Peyer's patch (tissue), 4 donors: ENCODE measurements around the gene CYP3A7. TPM values are rescaled to one million over a fixed set of nuclear protein-coding genes. Genes with fewer than 3 reads are reported as not detected.
A peak's percentile ranks its signal among the peaks of the same experiment; 100 is the strongest.
"Not testable (repeated sequence)": the region's sequence is repeated elsewhere in the genome, so short reads cannot be mapped to it uniquely, and the experiment has no call there.

Source experiments
- DNase-seq, 3 donors: peaks; one replicate each; pipeline ENCODE4 v3.0.0-alpha.2; 2017 to 2019
- H3K27ac ChIP-seq, 4 donors: fragments of 200-600 bp; sonication (generic); one replicate each; pipeline ENCODE4 v1.5.1; 2016 to 2019
- H3K27me3 ChIP-seq, 2 donors: fragments of 200-600 bp; sonication (generic); one replicate each; pipeline ENCODE4 v1.5.1; 2019
- H3K36me3 ChIP-seq, 3 donors: fragments of 200-600 bp; sonication (generic); one replicate each; pipeline ENCODE4 v1.5.1; 2016 to 2019
- H3K4me1 ChIP-seq, 4 donors: fragments of 200-600 bp; sonication (generic); one replicate each; pipeline ENCODE4 v1.5.1; 2016 to 2019
- H3K4me3 ChIP-seq, 4 donors: fragments of 200-600 bp; sonication (generic); 1 replicate in 3 of 4; 2 replicates in 1 of 4; pipeline ENCODE4 v1.5.1; 2016 to 2019; ENCODE audit warnings: mild to moderate bottlenecking in 1 of 4
- H3K9me3 ChIP-seq, 4 donors: fragments of 200-600 bp; sonication (generic); one replicate each; pipeline ENCODE4 v1.5.1; 2016 to 2019; ENCODE audit warnings: mild to moderate bottlenecking in 1 of 4
- POLR2A ChIP-seq, 2 donors: fragments of 450-650 bp; IDR thresholded peaks; one replicate each; pipeline ENCODE4 v1.5.1; 2017; ENCODE audit warnings: antibody characterized with exemption in 2 of 2, mild to moderate bottlenecking in 2 of 2, moderate library complexity in 2 of 2
- total RNA-seq, 4 donors: library from RNA; depleted of rRNA; stranded (reverse); fragments of >200 nt; gene quantifications; one replicate each; pipeline ENCODE4 v1.1.0, GENCODE V29; 2016
- TF ChIP-seq, protein P1 (sequence below), 6 experiments: fragments of 450-650 bp in 4 of 6; fragments of 200-600 bp in 2 of 6; sonication (generic) in 1 of 6; IDR thresholded peaks; one replicate each; pipeline ENCODE4 v1.5.1; 2017 to 2019; ENCODE audit warnings: antibody characterized with exemption in 6 of 6, mild to moderate bottlenecking in 3 of 6, moderate library complexity in 1 of 6

Gene CYP3A7
- total RNA-seq, 4 donors from 2014 or later = 0.76 to 5.3 TPM; not detected in 2

GRCh38 chr7:99699946-99700345 is 35.0 kb downstream of the CYP3A7 start:
- Histone ChIP-seq H3K4me3 (no peak overlapping the region), H3K27me3 (no peaks in the 10 kb centered on the region), H3K36me3 (no peaks in the 10 kb centered on the region), H3K9me3 (no peaks in the 10 kb centered on the region), H3K27ac (peak overlapping the region in 2 of 4 donors; percentile 32 to 73), H3K4me1 (peaks cover 0 to 12% (median 0%) of the 10 kb centered on the region in 4 donors)
- DNase-seq = peak in 2 of 3 donors; percentile 64 to 66
- TF ChIP-seq, protein P1, sequence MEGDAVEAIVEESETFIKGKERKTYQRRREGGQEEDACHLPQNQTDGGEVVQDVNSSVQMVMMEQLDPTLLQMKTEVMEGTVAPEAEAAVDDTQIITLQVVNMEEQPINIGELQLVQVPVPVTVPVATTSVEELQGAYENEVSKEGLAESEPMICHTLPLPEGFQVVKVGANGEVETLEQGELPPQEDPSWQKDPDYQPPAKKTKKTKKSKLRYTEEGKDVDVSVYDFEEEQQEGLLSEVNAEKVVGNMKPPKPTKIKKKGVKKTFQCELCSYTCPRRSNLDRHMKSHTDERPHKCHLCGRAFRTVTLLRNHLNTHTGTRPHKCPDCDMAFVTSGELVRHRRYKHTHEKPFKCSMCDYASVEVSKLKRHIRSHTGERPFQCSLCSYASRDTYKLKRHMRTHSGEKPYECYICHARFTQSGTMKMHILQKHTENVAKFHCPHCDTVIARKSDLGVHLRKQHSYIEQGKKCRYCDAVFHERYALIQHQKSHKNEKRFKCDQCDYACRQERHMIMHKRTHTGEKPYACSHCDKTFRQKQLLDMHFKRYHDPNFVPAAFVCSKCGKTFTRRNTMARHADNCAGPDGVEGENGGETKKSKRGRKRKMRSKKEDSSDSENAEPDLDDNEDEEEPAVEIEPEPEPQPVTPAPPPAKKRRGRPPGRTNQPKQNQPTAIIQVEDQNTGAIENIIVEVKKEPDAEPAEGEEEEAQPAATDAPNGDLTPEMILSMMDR (IDR thresholded peaks at IDR 0.05) = no peak
- TF ChIP-seq POLR2A (IDR thresholded peaks at IDR 0.05) = no peak

DNA sequence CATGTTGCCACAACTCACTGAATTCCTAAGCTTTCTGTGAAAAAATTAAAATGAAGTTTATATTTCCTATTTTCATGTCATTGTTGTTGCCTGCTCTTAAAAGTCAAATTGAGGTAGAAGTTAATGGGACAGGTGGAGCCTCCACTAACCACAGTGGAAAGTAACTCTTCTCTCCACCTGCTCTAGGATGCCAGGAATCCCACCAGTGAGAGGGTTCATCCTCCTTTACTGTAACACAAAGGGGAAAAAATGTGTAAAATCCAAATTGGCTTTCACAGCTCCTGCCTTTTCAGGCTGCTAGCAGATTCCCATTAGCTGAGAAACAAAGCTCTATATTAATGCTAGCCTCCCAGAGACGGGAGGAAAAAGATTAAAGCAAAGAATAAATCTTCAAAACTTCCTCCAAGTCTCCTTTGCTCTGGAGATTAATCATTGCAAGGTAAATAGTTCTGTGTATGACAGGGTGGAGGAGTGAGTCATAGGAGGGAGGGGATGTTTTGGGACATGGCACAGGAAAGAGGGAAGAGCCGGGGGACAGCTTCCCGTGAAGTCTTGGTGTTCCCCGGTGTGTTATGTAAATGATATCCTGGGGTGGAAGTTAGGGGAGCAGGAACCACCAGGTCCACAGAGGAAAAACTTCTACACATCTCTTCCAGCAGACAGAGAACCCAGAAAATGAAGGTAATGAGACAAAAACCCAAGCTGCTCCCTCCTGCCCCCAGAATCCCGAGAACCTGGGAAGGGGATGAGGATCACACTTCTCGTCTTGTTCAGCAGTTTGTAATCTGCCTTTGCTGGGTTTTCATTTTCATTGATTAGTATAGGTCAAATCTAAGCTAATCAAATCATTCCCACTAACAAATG is 35.9 kb downstream of the CYP3A7 start:
- H3K36me3 ChIP-seq, H3K4me3 ChIP-seq, H3K9me3 ChIP-seq, H3K27me3 ChIP-seq: not testable (repeated sequence)
- peaks cover 0 to 12% (median 0%) of the 10 kb centered on the region in 4 donors for H3K4me1 ChIP-seq
- peak in 1 of 3 donors; percentile 66 for DNase-seq
- peak overlapping the region in 2 of 4 donors; percentile 32 to 73 for H3K27ac ChIP-seq

- H3K4me3 ChIP-seq = no peak overlapping the region
- no peaks in the 10 kb centered on the region for H3K36me3 ChIP-seq
- TF ChIP-seq, protein P1 (IDR thresholded peaks at IDR 0.05) = no peak
- TF ChIP-seq POLR2A (IDR thresholded peaks at IDR 0.05) = no peak
- H3K4me1 ChIP-seq = peaks cover 0 to 7% (median 0%) of the 10 kb centered on the region in 4 donors
- no peak for DNase-seq
- H3K27ac ChIP-seq = no peak overlapping the region
- H3K27me3 ChIP-seq = no peaks in the 10 kb centered on the region
- no peaks in the 10 kb centered on the region for H3K9me3 ChIP-seq
These were observed 40.1 kb downstream of the CYP3A7 start for GRCh38 chr7:99694912-99695304.

DNA sequence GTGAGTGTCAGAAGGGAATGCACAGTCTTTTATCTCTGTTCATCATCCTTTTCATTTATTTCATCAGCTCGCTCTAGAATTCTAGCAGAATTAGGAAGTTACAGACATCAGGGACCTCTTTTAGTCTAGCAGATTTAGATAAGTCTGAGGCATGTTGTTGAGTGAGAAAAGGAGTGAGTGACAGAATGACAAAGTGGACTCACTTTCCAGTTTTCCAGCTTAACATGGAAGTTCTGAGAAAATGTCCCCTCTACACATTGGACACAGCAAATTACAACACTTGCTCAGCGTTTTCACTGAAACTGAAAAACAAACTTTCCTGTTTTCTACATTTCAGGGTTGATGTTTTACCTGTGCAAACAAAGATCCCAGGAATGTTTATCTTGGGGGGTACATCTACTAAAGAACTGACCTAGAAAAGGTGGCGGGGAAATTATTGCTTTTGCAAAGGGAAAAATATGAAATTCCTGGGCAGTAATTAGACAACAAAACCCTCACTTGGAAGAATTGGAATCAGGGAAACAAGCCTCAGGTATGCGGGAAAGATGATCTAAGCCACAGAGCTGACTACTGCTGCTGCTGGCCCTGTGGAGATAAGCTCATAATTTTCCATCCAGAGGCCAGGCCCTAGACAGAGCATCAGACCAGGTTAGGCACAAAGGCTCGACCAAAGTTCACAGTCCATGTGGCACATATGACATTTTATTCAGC is 40.6 kb downstream of the CYP3A7 start:
- DNase-seq = peak in 1 of 3 donors; percentile 51
- TF ChIP-seq POLR2A (IDR thresholded peaks at IDR 0.05) = no peak
- TF ChIP-seq, protein P1 (IDR thresholded peaks at IDR 0.05) = no peak

DNA sequence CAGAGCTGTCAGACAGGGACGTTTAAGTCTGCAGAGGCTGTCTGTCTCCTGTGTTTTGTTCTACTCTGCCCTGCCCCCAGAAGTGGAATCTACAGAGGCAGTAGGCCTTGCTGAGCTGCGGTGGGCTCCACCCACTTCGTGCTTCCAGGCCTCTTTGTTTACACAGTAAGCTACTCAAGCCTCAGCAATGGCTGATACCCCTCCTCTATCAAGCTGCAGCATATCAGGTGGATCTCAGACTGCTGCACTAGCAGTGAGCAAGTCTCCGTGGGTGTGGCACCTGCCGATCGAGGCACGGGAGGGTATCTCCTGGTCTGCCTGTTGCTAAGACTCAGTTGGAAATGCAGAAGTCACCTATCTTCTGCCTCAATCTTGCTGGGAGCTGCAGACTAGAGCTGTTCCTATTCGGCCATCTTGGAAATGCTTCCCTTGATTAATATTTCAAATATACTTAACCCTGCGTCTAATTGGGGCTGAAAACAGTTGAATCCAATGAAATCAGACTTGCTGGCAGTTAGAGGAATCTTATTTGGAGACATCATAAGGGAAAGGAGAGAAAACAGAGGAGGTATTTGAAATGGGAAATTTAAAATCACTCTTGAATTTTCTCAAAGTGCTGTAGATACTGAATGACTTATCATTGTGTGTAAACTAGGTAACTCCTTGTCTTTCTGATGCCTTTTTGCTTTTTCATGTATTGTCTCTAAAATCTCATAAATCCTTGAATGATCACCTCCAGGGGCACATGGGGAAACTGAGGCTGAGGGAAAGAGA is 41.4 kb downstream of the CYP3A7 start:
- no peaks in the 10 kb centered on the region for H3K27me3 ChIP-seq
- H3K27ac ChIP-seq = no peak overlapping the region
- no peak overlapping the region for H3K4me3 ChIP-seq
- TF ChIP-seq POLR2A (IDR thresholded peaks at IDR 0.05) = no peak
- TF ChIP-seq, protein P1 (IDR thresholded peaks at IDR 0.05) = no peak
- no peaks in the 10 kb centered on the region for H3K9me3 ChIP-seq
- no peaks in the 10 kb centered on the region for H3K4me1 ChIP-seq
- H3K36me3 ChIP-seq = no peaks in the 10 kb centered on the region
- DNase-seq = no peak

More for the DNA sequence above, 40.6 kb downstream of the CYP3A7 start:
- Histone ChIP-seq H3K27ac (no peak overlapping the region), H3K4me3 (no peak overlapping the region), H3K4me1 (peaks cover 0 to 1% (median 0%) of the 10 kb centered on the region in 4 donors), H3K9me3 (no peaks in the 10 kb centered on the region), H3K36me3 (no peaks in the 10 kb centered on the region), H3K27me3 (no peaks in the 10 kb centered on the region)
